MM.1S (cell line): Measurements from ENCODE around the gene AAK1.

Experiments
- DNase-seq: peaks from one replicate; pipeline ENCODE4 v3.0.0-alpha.2; 2015
- H2AFZ ChIP-seq: fragments of 300-600 bp; sonication (generic); 2 replicates; pipeline ENCODE4 v1.6.0; 2016; ENCODE audit warnings: antibody characterized with exemption, low read length
- H3F3A ChIP-seq: fragments of 300-600 bp; sonication (generic); 2 replicates; pipeline ENCODE4 v1.6.1; 2016; ENCODE audit warnings: mild to moderate bottlenecking, antibody characterized with exemption, low read length, moderate library complexity, mixed read lengths; ENCODE audit not compliant: insufficient read depth
- H3K27ac ChIP-seq: fragments of 300-600 bp; sonication (generic); 2 replicates; pipeline ENCODE4 v1.5.1; 2016; ENCODE audit warnings: mild to moderate bottlenecking, low read length
- H3K27me3 ChIP-seq: fragments of 300-600 bp; sonication (generic); replicated peaks from 2 replicates; pipeline ENCODE4 v1.6.0; 2016; ENCODE audit warnings: low read length; ENCODE audit not compliant: insufficient read depth
- H3K36me3 ChIP-seq: fragments of 300-600 bp; sonication (generic); replicated peaks from 2 replicates; pipeline ENCODE4 v1.6.1; 2016; ENCODE audit warnings: mild to moderate bottlenecking, low read length, mixed read lengths; ENCODE audit not compliant: insufficient read depth
- H3K4me1 ChIP-seq: fragments of 300-600 bp; sonication (generic); 2 replicates; pipeline ENCODE4 v1.6.1; 2016; ENCODE audit warnings: low read length, mixed read lengths
- H3K4me2 ChIP-seq: fragments of 300-600 bp; sonication (generic); 2 replicates; pipeline ENCODE4 v1.6.0; 2016; ENCODE audit warnings: low read depth, low read length
- H3K4me3 ChIP-seq: fragments of 300-600 bp; sonication (generic); 2 replicates; pipeline ENCODE4 v1.5.1; 2016; ENCODE audit warnings: low read length, mixed read lengths
- H3K79me2 ChIP-seq: fragments of 300-600 bp; sonication (generic); 2 replicates; pipeline ENCODE4 v1.6.1; 2016; ENCODE audit warnings: mixed run types, low read length, mixed read lengths
- H3K9ac ChIP-seq: fragments of 300-600 bp; sonication (generic); 2 replicates; pipeline ENCODE4 v1.6.1; 2016; ENCODE audit warnings: low read length, mixed read lengths
- H3K9me2 ChIP-seq: fragments of 300-600 bp; sonication (generic); replicated peaks from 2 replicates; pipeline ENCODE4 v1.6.1; 2016; ENCODE audit warnings: mild to moderate bottlenecking, low read length, mixed read lengths; ENCODE audit not compliant: insufficient read depth
- H3K9me3 ChIP-seq: fragments of 300-600 bp; sonication (generic); replicated peaks from 2 replicates; pipeline ENCODE4 v1.6.1; 2016; ENCODE audit warnings: mild to moderate bottlenecking, low read length, mixed read lengths; ENCODE audit not compliant: insufficient read depth
- H4K20me1 ChIP-seq: fragments of 300-600 bp; sonication (generic); 2 replicates; pipeline ENCODE4 v1.6.1; 2016; ENCODE audit warnings: mild to moderate bottlenecking, low read length, moderate library complexity, mixed read lengths; ENCODE audit not compliant: insufficient read depth
- EZH2 ChIP-seq: fragments of 300-600 bp; sonication (generic); optimal IDR thresholded peaks from 2 replicates; pipeline ENCODE3; 2017; ENCODE audit warnings: low read depth, mild to moderate bottlenecking, antibody characterized with exemption, low read length, mixed read lengths
- EZH2phosphoT487 ChIP-seq: fragments of 300-600 bp; sonication (generic); IDR thresholded peaks from 2 replicates; pipeline ENCODE4 v1.6.1; 2018; ENCODE audit warnings: antibody characterized with exemption, low read length
- TF ChIP-seq, protein P1 (sequence below): fragments of 300-600 bp; sonication (generic); IDR thresholded peaks from 2 replicates; pipeline ENCODE4 v1.5.1; 2016; ENCODE audit warnings: antibody characterized with exemption, low read length, mixed read lengths

The AAK1 gene

DNA sequence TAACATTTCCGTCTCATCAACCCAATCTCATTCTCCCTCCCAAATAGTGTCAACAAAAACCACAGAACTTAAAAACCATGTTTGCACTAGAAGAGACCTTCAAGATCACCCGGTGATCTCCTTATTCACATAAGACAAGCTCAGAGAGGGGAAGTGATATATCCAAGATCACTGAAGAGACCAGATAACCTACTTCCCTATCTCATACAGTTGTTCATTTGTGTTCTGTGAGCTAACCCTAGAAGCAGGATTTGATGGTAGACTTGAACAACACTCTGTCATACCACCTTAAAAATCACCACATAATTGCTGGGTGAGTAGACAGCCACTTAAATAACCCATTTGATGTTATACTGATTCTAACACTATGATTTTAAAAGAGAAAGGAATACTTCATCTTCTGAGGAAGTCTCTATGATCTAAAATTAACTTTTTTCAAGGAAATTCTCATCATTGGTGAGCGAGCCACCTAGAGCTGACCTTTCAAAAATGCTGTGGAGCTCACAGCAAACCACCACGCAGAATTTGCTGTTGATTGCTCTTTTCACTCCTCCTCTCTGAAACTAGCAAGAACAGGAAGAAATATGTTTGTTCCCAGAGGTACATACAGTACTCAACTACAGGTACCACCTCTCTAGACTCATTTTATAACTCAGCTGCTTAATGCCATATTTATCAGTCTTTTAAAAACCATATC, 15.1 kb downstream of the AAK1 start:
- no peaks in the 10 kb centered on the region for H3K27me3 ChIP-seq
- no peaks in the 10 kb centered on the region for H3K36me3 ChIP-seq
- no peak overlapping the region for H3K4me3 ChIP-seq
- H3K9me2 ChIP-seq = no peaks in the 10 kb centered on the region
- 0 out of 2 replicates have a peak, but pooled peaks cover 4% of the 10 kb centered on the region for H4K20me1 ChIP-seq
- DNase-seq = no peak
- H2AFZ ChIP-seq = no peak overlapping the region
- peaks cover 15% of the 10 kb centered on the region for H3K4me1 ChIP-seq
- peak overlapping the region; percentile 16; the same call in 1 of the 2 replicates for H3K4me2 ChIP-seq
- H3K27ac ChIP-seq = no peak overlapping the region
- H3K9ac ChIP-seq = no peak overlapping the region
- TF ChIP-seq, protein P1, sequence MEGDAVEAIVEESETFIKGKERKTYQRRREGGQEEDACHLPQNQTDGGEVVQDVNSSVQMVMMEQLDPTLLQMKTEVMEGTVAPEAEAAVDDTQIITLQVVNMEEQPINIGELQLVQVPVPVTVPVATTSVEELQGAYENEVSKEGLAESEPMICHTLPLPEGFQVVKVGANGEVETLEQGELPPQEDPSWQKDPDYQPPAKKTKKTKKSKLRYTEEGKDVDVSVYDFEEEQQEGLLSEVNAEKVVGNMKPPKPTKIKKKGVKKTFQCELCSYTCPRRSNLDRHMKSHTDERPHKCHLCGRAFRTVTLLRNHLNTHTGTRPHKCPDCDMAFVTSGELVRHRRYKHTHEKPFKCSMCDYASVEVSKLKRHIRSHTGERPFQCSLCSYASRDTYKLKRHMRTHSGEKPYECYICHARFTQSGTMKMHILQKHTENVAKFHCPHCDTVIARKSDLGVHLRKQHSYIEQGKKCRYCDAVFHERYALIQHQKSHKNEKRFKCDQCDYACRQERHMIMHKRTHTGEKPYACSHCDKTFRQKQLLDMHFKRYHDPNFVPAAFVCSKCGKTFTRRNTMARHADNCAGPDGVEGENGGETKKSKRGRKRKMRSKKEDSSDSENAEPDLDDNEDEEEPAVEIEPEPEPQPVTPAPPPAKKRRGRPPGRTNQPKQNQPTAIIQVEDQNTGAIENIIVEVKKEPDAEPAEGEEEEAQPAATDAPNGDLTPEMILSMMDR = no peak
- TF ChIP-seq EZH2phosphoT487 = no peak
- no peak for TF ChIP-seq EZH2
- no peaks in the 10 kb centered on the region for H3K9me3 ChIP-seq
- H3F3A ChIP-seq = no peaks in the 10 kb centered on the region
- peaks cover 65% of the 10 kb centered on the region for H3K79me2 ChIP-seq

DNA sequence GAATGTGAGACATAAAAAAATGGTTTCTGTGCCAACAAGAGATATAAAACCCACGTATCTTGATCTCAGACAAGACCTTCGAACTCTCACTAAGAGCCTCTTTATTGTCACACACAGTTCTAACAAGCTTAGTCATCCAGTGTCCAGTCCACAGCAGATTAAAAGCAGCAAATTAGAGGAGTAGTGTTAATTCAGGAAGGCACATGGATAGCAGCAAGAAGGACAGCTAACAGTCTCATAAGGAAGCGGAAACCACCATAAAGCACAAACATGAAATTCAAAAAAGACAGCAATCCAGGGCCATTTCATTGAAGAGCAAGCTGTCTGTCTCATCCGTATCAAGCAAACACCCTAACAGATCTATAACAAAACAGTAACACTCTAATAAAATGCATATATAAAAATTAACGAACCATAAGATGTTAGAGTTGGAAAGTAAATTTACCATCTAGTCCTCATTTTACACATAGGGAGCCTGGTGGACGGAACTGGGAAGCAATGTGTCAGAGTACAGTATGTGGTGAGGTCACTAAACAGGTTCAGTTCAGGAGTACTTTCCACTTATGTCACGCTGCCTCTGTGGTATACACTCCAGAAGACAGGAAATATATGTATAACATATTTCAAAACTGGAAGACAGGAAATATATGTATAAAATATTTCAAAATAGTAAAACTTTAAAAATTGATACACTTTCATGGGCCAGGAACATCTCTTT, 18.3 kb downstream of the AAK1 start:
- no peak overlapping the region for H3K4me2 ChIP-seq

DNA sequence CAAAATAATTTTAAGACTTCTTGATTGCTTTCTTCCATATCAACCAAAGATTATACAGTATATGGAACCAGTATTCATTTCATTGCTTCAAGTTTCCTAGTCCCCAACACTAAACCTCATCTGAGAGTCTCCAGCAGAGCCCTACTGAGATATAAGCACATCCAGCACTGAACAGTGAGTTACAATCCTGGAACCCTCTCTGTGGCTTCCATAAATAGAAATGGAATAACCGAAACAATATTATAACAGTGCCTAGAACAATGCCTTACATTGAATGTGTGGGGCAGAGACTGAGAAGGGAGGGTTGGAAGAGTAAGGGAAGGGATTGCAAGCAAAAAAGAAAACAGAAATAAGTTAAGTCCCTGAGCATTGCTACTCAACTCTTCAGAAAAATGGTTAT, 18.9 kb downstream of the AAK1 start:
- H3K27ac ChIP-seq = no peak overlapping the region
- peaks cover 14% of the 10 kb centered on the region for H3K4me1 ChIP-seq

More for the DNA sequence above, 18.3 kb downstream of the AAK1 start:
- H3K9ac ChIP-seq = no peak overlapping the region
- no peak overlapping the region for H3K27ac ChIP-seq
- H3K27me3 ChIP-seq = no peaks in the 10 kb centered on the region
- peaks cover 65% of the 10 kb centered on the region for H3K79me2 ChIP-seq
- H3K4me3 ChIP-seq = no peak overlapping the region
- no peaks in the 10 kb centered on the region for H3K36me3 ChIP-seq
- no peaks in the 10 kb centered on the region for H3K9me2 ChIP-seq
- no peaks in the 10 kb centered on the region for H3F3A ChIP-seq
- no peaks in the 10 kb centered on the region for H4K20me1 ChIP-seq
- no peak for DNase-seq
- H2AFZ ChIP-seq = no peak overlapping the region
- peaks cover 15% of the 10 kb centered on the region for H3K4me1 ChIP-seq
- H3K9me3 ChIP-seq = no peaks in the 10 kb centered on the region
- no peak for TF ChIP-seq EZH2
- TF ChIP-seq, protein P1 = no peak
- TF ChIP-seq EZH2phosphoT487 = no peak

More for the DNA sequence above, 18.9 kb downstream of the AAK1 start:
- no peak for TF ChIP-seq EZH2phosphoT487
- no peak for TF ChIP-seq EZH2
- TF ChIP-seq, protein P1 = no peak
- no peak overlapping the region for H3K4me3 ChIP-seq
- H3F3A ChIP-seq = no peaks in the 10 kb centered on the region
- H2AFZ ChIP-seq = no peak overlapping the region
- H3K79me2 ChIP-seq = peaks cover 62% of the 10 kb centered on the region
- no peaks in the 10 kb centered on the region for H3K9me3 ChIP-seq
- DNase-seq = no peak
- no peak overlapping the region for H3K9ac ChIP-seq
- H3K36me3 ChIP-seq = no peaks in the 10 kb centered on the region
- no peaks in the 10 kb centered on the region for H3K27me3 ChIP-seq
- H4K20me1 ChIP-seq = no peaks in the 10 kb centered on the region
- H3K9me2 ChIP-seq = no peaks in the 10 kb centered on the region
- no peak overlapping the region for H3K4me2 ChIP-seq
